ENCODE data around the gene ARHGDIA. TPM values are rescaled to one million over a fixed set of nuclear protein-coding genes. Genes with fewer than 3 reads are reported as not detected.
"Not testable (repeated sequence)": the region's sequence is repeated elsewhere in the genome, so short reads cannot be mapped to it uniquely, and the experiment has no call there.

Gene ARHGDIA
- total RNA-seq, 1 donor from 2014 or later: 158 TPM

DNA sequence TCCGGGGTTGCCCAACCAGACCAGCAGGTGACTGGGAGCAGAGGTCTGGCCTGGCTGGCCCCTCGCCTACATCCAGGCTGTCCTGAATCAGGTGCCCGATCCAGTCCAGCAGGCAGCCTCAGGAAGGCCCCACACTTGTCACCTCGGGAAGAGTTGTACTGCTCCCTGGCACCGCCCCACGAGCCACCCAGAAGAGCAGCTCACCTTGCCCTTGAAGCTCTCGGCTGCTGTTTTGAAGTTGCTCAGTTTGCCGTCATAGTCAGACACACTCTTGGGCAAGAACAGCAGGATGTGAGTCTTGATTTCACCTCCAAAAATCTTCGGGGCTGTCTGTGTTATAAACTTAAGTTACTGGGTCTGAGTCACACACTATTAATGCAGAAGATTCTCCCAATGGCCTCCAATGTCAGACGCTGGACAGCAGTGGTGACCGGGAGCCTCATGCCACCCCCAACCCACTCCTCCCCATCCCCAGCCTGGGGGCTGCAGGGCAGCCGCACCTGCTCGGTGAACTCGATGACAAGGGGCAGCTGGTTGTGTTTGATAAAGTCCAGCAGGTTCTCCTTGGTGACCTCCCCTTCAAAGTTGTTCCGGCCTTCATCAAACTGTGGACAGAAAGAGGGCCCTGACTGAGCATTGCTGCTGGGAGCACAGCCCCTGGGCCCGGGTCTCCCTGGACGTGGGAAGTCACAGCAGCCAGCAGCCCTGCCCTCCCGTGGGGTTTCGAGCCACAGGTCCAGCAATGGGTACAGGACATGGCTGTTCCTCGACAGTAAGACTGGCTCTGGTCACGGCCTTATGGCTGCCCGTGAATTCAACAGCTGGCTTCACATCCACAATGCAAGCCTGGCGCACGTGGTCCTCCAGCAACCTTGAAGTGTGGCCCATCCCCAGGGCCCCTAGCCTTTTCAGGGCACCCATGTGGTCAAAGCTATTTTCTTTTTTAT, 24.1 kb downstream of the ARHGDIA start:
- no peak for DNase-seq (ENCODE audit: low spot score)
- intact Hi-C loops (cut with DNase I): no loop called here

DNA sequence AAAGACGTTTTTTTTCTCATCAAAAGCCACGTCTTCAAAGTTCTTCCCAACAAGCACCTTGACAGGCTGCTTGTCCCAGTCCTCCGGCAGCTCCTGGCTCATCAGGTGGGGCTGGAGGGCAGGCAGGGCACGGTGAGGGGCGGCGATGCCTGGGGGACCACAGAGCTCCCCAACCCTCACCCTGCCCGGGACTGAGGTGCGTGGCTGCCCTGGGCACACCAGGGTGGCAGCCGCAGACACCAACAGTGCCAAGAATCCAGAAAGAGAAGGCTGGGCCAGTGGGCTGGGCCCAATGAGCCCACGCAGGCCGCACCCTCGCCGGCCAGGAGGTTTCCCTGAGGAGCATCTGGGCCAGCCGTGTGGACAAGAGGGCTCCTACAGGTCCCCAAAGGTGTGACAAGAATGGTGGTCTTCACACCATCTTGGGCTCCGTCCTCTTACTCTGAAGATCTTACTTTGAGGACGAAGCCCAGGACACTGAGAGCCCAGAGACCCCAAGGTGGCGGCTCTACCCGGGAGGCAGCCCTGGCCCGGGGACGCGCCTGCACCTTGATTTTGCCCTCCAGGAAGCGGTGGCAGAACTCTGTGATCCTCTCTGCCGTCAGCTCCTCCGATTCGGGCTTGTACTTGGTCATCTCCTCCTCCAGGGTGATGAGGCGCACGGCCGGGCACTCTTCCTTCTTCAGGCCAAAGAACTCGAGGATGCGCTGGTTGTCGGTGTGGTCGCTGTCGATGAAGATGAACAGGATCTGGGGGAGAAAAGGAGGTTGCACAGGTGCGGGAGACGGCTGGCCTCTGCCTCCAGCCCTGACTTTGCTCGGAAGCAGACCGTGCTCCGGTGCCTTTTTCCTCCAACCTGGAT, 25.0 kb downstream of the ARHGDIA start:
- intact Hi-C loops (cut with DNase I): no loop called here
- no peak for DNase-seq (ENCODE audit: low spot score)

DNA sequence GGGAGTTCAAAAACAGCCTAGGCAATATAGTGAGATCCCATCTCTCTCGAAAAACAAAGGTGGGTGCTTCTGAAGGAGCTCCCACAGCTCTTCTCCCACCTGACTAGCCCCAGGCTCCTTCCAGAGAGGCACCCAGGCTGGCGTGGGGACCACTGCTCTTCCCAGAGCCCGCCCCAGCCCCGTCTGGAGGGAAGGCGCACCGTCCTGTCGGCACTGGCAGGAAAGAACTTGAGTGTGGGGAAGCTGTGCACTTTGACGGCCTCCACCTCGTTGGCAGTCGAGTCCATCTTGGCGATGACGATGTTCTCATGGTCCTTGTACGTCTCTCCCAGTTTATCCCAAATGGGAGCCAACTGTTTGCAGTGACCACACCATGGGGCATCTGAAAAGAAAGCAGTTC, 25.8 kb downstream of the ARHGDIA start:
- intact Hi-C loops (cut with DNase I): no loop called here
- no peak for DNase-seq (ENCODE audit: low spot score)

DNA sequence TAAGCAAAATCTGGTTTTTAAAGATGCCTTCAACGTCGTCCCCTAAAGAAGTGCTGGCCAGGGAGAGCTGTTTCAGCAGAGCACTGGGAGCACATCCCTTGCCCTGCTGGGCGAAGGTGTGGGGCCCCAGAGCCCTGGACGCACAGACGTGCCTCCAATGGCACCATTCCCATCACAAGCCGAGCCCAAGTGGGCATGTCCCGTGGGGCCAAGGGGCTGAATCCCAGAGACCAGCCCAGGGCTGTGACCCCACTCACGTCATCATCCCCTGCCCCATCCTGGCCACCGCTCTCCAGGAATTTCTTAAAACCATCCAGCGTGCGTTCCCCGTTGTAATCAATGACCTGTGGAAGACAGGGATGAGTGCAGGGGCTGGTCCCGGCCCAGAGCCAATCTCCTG, 26.2 kb downstream of the ARHGDIA start:
- intact Hi-C loops (cut with DNase I): no loop called here
- DNase-seq (ENCODE audit: low spot score): no peak

DNA sequence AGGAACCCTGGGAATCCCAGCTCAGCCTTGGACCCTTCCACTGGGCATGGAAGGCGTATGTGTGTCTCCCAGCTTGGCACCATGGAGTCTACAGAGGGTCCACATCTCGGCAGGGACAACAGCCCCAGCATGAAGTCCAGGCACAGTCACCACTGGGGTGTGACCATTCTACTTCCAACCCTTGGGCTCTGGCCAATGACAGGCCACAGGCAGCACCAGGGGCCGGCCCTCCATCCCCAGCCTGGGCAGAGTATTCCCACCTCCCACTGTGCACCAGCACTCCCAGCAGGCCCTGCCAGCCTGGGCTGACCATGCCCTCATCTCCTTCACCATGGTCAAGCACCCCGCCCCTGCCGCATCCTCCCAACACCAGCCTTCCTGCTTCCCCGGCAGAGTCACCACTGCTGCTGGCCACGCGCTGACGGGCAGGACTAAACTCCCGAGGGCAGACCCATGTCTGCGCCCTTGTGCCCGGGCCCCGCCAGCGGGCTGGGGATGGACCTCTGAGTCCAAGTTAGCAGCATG, 26.7 kb downstream of the ARHGDIA start:
- no peak for DNase-seq (ENCODE audit: low spot score)

DNA sequence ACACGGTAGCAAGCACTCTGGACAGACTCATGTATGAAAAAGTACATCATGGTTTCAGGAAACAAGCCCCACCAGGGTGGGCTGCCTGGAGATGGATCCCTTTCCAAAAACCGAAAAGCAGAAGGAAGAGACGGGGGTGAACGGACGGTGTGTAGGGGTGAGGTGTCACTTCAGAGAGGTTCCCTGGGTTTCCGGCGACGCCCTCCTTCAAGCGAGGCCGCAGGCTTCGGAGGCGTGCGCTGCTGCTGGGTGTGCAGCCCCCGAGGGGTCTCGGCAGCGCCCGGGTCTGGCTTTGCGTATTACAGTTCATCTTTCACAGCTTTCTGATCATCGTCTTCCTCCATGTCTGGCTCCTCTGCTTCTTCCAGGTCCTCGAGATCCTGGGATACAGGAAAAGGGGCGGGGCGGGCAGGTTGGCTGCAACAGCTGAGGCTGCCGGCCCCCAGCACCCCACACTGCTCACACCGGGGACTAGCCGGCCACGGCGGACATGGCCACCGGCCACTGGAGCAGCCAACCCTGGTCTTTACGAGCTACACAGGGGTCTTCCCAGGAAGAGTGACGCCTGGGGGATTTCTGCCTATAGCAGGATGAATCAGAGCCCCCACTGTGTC, 27.3 kb downstream of the ARHGDIA start:
- intact Hi-C loops (cut with DNase I): no loop called here
- no peak for DNase-seq (ENCODE audit: low spot score)

More for the DNA sequence above, 26.7 kb downstream of the ARHGDIA start:
- intact Hi-C loops (cut with DNase I): no loop called here

DNA sequence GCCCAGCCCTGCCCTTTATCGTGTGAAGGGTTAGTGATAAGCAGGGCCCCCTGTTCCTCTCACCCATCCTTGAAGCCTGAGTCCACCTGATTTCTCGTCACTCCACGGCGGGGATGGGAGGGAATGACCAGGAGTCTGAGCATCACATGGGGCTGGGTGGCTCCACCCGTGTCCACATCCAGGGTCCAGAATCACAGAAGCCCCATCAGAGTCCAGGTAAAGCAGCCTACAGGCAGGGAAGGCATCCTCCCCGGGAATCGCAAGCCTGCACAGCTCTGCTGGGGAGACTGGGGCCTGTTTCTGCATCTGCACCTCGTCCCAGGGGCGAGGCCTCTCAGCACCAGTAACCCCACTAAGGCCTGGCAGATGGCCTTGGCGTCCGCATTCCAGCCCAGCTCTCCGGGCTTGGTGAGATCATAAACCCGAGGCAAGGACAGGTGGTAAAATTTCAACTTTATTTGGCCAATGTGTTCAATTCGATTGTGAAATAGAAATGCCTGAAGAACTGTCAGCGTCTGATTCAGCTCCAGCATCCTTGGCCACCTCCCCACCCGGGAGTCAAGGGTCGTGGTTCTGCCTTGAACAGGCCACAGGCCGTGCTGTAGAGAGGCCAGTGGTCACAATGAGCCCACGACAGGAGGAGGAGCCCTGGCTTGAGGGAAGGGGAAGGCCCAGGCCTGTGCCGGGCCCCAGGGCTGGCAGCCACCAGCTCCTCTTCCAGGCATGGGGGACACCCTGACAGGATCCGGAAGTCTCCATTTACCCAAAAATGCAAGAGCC, 28.2 kb downstream of the ARHGDIA start:
- no peak for DNase-seq (ENCODE audit: low spot score)
- intact Hi-C loops (cut with DNase I): no loop called here

DNA sequence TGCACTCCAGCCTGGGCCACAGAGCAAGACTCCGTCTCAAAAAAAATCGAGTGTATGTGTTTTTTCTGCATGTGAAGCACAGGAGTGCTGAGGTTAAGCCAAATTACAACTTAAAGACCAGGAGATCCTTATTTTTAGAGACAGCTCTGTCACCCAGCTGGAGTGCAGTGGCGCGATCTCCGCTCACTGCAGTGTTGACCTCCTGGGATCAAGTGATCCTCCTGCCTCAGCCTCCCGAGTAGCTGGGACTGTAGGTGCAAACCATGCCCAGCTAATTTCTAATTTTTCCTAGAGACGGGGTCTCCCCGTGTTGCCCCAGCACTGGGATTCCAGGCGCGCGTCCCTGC, 28.8 kb downstream of the ARHGDIA start:
- intact Hi-C loops (cut with DNase I): no loop called here
- no peak for DNase-seq (ENCODE audit: low spot score)

DNA sequence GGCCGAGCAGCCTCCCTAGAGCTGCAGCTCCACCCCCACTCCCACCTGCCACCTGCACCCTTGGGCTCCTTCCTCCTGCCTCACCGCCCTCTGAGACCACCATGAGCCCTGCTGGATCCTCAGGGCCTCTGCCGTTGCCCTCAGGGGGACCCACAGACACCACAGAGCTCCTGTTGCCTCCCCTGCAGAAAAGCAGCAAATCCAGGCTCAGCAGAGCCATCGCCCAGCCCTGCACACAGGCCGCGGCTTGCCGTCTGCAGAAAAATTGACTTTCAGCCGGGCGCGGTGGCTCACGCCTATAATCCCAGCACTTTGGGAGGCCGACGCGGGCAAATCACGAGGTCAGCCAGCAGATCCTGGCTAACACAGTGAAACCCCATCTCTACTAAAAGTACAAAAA, 29.3 kb downstream of the ARHGDIA start:
- intact Hi-C loops (cut with DNase I): no loop called here

DNA sequence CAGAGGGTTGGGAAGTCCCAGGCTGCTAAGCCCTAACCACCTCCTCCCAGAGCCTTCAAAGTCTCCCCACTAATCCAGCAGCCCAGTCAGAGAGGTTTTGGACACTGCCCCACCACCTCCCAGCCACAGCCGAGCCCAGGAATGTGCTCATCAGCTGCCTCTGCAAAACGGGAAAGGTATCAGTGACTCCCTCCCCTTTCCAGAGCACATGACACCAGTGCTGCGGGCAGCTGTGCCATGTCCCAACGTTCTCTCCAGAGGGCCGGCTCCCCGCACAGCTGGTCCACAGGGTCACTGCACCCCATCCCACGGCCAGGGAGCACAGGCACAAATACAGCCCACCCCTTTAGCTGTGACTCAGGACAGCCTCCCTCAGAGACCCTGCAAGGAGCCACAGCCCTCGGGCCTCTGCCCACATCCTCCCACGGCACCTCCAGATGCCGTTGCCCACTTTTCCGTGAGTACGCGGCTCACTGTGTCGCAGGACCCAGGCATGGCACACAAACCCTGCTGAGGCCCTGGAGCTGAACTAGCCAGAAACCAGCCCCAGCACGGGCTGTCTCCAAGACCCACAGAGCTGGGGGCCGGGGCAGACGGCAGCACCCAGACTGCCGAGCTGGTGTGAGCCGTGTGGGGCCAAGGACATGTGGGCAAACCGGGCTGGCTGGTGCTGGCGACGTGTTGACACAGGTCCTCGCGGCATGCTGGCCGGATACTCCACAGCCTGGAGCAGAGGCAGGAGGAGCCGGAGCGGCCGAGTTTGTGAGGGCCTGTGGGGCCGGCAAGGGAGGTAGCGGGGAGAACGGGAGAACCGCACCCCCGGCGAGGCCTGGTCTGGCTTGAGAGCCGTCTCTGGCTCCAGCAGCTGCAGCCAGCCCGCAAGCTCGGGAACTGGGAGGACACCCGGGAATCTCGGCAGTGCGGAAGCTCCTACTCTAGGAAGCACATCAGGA, 30.0 kb downstream of the ARHGDIA start:
- DNase-seq (ENCODE audit: low spot score): no peak
- intact Hi-C loops (cut with DNase I): no loop called here

More for the DNA sequence above, 29.3 kb downstream of the ARHGDIA start:
- no peak for DNase-seq (ENCODE audit: low spot score)

DNA sequence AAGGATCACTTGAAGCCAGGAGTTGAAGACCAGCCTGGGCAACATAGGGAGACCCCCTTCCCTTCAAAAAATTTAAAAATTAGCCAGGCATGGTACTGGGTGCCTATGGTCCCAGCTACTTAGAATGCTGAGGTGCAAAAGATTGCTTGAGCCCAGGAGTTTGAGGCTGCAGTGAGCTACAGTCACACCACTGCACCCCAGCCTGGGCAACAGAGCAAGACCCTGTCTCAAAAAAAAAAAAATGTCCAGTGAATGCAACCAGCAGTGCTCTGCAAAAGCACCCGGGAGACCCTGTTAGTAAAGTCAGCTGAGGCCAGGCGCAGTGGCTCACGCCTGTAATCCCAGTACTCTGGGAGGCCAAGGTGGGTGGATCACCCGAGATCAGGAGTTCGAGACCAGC, 31.1 kb downstream of the ARHGDIA start:
- intact Hi-C loops (cut with DNase I); DNase-seq (ENCODE audit: low spot score): not testable (repeated sequence)

DNA sequence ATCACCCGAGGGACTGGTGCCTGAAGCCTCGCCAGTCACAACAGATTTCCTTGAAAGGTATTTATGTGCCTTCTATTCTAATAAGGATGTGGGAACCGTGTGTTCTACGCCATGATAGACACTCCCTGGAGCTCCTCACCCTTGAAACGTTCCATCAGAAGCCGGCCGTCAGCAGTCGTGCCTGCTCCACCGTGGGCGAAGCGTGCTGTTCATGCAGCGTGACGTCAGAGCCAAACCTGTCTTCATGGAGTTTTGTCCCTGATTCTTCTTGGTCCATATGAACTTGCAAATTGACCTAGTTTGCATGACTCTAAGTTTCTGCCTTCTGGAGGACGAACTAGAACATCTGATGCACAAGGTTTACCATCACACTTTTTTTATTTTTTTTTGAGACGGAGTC, 31.8 kb downstream of the ARHGDIA start:
- intact Hi-C loops (cut with DNase I): no loop called here
- no peak for DNase-seq (ENCODE audit: low spot score)

DNA sequence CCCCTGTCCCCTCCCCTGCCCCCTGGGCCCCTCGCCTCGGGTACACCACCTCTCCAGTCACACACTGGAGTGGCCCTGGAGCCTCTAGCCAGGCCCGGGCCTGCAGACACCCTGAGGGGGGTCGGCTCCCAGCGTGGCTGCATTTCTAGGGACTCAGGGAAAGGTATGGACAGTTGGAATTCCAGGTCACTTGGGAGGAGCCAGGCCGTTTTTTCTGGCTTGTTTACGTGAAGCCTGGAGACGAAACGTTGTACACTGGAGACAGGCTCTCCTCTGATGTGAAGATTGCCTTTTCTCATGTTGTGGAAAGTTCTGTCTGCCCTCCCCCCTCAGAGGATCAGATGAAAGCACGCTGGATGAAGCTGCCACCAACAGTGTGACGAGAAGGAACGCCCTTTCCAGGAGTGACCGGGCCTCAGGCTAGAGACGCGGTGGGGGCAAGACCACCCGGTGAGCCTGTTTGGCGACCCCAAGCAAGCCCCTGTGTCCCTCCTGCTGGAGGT, 32.3 kb downstream of the ARHGDIA start:
- no peak for DNase-seq (ENCODE audit: low spot score)
- intact Hi-C loops (cut with DNase I): no loop called here

DNA sequence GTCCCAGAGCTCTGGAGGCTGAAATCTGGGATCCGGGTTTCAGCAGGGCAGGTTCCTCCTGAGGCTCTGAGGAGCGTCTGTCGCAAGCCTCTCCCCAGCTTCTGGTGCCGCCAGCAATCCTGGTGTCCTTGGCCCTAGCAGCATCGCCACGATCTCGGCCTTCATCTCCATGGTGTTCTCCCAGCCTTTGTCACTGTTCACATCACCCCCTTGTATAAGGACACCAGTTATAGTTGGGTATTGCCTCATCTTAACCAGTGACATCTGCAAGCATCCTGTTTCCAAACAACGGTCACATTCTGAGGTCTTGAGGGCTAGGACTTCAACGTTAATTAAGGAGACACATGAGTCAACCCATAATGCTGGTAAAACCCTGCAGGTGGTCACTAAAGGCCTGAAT, 33.5 kb downstream of the ARHGDIA start:
- intact Hi-C loops (cut with DNase I): no loop called here
- no peak for DNase-seq (ENCODE audit: low spot score)

DNA sequence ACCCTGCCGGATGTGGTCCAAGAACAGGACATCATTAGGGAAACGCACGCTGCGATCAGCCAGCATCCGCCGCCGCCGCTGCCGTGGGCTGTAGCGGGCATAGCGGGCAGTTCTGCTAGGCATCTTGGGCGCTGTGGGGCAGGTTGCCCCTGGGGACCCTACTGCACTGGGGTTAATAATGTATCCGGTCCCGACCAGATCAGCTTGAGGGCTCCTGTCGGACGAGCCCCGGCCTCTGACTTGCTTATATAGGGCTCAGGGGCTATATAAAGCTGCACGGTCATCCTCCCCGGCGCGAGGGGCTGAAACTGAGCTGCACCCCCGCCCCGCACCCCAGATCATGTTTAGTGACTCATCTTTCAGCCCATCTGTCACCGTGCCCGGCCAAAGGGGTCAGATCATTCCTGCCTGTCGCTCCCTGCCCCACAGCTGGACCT, 36.3 kb downstream of the ARHGDIA start, which contains the start of gene PPP1R27:
Gene PPP1R27, minus strand, starts transcription at position 220 of the 437 bp plus-strand sequence. Its CDS starts 97 bp downstream, at position 123.
- intact Hi-C loops (cut with DNase I): loop anchor here (5.0 kb wide), 1 partner anchor 37 kb away; the partner anchor contains the start of gene ARHGDIA
- DNase-seq (ENCODE audit: low spot score): no peak

DNA sequence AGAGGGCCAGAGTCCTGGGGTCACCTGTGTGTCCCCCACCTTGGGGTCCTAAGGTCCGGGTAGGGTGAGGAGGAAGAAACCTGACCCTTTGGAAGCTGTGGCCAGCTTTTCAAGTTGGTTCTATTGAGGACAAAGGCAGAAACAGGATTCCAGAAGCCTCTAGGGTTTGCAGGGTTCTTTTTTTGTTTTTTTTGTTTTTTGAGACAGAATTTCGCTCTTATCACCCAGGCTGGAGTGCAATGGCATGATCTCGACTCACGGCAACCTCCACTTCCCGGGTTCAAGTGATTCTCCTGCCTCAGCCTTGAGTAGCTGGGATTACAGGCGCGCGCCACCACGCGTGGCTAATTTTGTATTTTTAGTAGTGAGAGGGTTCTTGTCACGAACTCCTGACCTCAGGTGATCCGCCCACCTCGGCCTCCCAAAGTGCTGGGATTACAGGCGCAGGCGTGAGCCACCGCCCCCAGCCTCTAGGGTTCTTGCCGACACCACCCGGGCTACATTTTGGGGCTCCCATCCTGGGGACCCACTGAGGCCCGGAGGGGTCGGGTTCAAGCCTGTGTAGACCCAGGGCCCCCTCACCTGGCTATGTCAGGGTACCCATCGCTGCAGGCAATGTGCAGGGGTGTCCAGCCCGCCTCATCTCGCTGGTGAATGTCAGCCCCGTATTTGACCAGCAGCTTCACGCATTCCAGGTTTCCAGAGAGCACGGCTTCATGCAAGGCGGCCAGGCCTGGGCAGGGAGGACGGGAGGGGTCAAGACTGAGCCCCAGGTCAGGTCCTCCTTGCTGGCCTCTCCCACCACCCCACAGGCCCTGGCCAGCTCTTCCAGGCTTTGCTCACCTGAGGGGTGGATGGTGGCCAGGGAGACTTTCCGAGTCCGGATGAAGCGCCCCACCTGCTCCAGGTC, 37.0 kb downstream of the ARHGDIA start:
- intact Hi-C loops (cut with DNase I): loop anchor here (2.0 to 5.0 kb wide), 2 partner anchors 27 to 38 kb away; partner anchors contain the start of genes ARHGDIA and P4HB
- DNase-seq (ENCODE audit: low spot score): no peak

All from cardiac septum (tissue), 1 donor.